ENCODE measurements around the gene SLC2A5.

The SLC2A5 gene

DNA sequence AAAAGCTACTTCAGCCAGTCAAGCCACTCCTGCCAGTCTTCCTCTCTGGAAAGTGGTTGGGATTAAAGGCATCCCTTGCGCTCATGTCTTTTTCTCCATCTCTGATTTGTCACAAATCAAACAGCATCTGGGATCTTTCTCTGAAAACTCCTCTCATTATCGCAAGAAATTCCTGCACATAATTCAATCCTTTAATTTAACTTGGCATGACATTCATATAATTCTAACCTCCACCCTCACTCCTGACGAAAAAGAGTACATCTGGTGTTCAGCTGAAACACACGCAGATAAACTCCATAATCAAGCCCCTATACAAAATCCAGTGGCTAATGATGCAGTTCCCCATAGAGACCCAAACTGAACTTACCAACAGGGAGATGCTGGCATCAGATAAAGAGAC lies 19.4 kb upstream of the SLC2A5 start:
- DNase-seq = no peak

DNA sequence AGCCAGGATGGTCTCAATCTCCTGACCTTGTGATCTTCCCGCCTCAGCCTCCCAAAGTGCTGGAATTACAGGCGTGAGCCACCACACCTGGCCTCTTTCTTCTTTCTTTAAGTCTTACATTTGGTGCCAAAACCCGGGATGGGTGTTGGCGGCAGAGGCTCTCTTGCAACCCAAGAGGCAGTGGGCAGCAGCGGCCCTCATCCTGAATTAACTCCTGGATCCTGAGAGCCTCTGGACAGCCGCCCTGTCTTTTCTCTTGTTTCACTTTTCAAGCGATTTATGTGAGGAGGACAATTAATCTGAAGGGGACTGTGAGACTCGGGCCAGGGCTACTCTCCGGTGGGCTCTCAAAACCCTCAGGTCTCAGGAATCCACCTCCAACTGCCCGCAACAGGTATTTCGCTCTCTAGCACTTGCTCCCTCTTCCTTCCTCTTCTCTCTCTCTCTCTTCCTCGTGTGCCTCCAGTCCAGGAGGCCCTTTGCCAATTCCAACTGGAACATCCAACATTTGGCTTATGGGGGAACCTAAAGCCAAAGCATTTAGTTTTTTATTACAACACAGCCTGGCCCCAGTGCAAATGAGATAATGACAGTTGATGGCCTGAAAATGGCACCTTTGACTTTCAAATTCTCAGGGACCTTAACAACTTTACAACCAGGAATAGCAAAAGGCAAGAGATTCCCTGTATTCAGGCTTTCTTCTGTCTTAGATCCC lies 18.1 kb upstream of the SLC2A5 start:
- DNase-seq = no peak

- no peak for DNase-seq
Observed at GRCh38 chr1:9086796-9087195, 17.4 kb upstream of the SLC2A5 start.

DNA sequence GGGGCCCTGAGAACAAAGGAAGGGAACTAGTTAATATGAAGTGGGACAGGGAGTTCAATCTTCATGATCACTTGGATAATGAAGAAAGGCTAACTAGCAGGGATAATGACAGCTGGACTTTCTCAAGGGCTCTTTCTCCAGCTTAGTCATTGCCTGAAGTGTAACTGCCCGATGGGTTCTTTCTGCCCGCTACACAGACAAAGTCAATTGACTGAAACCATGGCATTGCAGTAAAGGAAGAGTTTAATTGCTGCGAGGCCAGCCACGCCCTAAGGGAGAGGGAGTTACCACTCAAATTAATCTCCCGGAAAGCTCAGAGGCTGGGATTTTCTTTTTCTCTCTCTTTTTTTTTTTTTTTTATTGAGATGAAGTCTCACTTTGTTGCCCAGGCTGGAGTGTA lies 16.6 kb upstream of the SLC2A5 start:
- DNase-seq = no peak

GRCh38 chr1:9085306-9085940 lies 16.0 kb upstream of the SLC2A5 start:
- no peak for DNase-seq

DNA sequence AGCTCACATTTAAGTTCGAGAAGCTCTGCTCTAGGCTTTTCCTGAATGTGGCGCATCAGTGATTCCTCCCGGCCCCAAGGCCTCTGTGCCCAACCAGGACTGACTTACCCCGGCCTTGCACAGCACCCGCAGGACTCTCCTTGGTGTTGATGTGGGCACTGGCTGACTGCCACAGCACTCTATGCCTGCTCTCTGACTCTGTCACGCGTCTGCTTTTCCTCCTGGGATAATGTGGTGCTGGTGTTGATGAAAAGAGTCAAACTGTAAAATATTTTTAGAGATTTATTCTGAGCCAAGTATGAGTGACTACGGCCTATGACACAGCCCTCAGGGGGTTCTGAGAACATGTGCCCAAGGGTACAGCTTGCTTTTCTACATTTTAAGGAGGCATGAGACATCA lies 15.5 kb upstream of the SLC2A5 start:
- no peak for DNase-seq

- DNase-seq = no peak
Observed at GRCh38 chr1:9081473-9081872, 12.0 kb upstream of the SLC2A5 start.

- no peak for DNase-seq
Observed at GRCh38 chr1:9080705-9081291, 11.4 kb upstream of the SLC2A5 start.

DNA sequence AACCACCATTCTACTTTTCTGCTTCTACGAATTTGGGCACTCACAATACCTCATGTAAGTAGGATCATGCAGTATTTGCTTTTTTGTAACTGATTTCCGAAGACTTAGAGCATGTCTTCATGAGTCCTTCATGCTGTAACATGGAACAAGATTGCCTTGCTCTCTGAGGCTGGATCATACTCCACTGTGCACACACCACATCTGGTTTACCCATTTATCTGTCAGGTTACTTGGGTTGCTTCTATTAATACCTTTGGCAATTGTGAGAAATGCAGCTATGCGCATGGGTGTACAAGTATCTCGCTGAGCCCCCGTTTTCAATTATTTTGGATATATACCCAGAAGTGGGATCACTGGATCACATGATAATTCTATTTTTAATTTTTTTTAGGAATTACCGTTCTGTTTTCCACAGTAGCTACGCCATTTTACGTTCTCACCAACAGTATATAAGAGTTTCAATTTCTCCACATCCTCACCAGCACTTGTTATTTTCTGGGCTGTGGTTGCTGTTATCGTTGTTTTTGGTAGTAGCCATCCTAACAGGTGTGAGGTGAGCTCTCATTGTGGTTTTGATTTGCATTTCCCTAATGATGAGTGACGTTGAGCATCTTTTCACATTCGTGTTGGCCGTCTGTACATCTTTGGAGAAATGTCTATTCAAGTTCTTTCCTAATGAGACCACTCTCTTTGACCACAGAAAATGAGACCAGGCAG lies 10.7 kb upstream of the SLC2A5 start:
- no peak for DNase-seq

DNA sequence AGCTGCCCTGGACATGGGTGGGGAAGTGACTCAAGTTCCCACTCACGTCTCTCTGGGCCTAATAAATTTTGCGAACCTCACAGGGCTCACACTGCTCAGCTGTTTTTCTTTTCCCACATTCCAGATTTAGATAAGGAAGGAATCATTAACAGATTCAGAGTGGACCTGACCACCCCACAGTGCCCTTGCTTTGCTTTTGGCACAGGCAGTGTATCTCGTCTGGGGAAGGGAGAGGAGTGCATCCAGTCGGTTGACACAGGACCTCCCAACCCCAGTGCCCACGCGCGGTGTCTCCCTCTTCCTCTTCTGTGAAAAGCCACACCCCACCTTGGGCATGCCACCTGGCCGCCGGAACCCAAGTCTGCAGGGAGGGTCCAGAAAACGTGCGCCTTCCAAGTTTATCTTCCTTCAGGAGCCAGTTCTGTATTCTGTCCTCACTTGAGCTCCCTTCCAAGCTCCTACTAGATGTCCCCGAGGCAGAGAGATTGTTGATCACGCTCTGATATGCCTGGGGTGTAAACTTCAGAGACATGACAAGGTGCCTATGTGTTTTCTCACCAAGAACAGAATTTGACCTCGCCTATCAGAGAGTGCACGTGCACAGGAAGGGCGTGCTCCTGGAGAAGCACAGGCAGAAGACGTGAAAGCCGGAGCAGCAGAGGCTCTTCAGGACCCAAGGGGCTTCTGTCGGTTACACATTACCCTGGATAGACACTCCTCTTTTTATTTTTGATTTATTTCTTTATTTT lies 9.5 kb upstream of the SLC2A5 start:
- DNase-seq = no peak

- no peak for DNase-seq
Observed at GRCh38 chr1:9078015-9078751, 8.7 kb upstream of the SLC2A5 start.

DNA sequence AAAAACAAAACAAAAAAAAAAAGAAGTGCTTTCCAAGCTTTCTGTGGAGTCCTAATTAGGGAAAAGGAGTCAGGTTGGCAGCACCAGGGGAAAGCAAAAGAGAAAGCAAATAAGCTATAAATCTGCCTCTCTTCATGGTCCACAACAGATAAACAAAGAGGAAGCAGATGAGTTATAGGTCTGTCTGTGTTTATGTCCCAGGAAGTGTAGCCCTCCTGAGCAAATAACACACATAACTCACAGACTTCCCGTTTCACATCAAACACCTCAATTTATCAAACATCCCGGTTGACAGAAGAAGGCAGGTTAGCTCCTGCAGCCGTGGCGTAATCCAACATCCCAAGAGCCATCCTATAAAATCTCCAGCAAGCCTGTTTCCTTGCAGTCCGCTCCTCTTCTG lies 5.6 kb upstream of the SLC2A5 start:
- DNase-seq = no peak

DNA sequence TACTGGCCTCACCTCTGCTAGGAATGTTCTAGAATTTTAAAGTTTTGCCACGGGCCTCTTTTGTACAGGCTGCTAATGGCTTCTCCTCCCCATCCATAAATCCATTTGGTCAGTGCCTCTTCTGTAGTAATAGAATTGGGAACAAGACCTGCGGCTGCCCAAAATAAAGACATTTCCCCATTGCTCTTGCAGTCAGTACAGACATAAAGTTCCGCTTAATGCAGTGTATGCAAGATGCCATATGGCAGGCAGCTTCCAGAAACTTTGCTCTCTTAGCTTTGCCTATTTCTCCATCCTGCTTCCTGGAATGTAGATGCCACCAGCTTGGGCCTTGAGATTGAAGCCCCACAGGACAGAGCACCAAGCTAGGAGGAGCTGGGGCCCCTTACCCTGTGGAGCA lies 3.7 kb upstream of the SLC2A5 start:
- DNase-seq = no peak

- DNase-seq = no peak
Observed at GRCh38 chr1:9071554-9072235, 2.3 kb upstream of the SLC2A5 start.

GRCh38 chr1:9070486-9070885 lies 1.1 kb upstream of the SLC2A5 start:
- DNase-seq = no peak

DNA sequence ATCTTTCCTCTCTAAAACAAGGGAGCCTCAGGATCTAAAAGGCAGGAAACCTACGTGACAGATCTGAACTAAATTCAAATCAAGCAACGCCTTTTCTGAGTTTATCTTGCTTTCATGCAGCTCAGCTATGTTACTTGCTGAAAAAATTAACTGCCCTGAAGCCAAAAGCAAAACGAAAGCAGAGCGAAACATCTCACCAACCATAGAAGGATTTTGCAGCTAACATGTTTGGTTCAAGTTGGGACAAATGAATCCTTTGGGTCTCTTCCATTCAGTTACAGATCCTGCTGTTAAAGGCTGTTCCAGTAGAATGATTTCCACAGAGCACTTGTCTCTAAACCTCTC lies 482 bp downstream of the SLC2A5 start:
- DNase-seq = no peak

DNA sequence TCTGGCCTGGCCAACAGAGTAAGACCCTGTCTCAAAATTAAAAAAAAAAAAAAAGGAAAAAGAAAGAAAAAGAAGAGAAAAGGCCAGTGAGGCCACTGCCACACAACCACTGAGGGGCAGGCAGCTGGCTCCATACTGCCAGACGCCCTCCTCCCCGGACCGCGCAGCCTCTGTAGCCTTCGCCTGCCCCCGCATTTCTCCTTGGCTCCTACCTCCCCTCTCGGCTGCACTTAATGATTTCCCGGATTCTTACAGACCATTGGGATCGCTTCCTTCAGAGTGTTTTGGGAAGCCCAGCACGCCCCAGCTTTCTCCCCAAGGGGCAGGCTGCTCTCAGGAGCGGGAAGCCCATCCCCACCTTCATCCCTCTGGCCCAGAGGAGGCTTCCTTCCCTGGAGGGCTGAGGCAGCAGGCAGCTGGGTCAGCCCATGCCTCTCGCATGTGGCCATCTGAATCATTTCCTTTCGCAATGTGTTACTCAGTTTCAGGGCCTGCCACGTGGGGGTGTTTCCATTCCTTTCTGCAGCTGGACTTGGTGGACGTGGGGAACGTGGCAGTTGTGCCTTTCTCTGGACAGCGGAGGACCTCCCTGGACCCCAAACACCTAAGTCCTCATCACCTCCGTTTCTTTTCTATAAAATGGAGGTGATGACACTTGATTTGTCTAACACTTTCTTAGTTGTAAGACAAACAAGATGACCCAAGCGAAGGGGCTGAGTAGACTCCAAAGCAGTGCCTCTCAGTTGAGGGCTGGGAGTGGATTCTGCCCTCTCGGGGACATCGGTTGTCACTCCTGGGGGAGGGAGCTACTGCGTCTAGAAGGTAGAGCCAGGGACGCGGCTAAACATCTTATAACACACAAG lies 2.3 kb downstream of the SLC2A5 start:
- no peak for DNase-seq

DNA sequence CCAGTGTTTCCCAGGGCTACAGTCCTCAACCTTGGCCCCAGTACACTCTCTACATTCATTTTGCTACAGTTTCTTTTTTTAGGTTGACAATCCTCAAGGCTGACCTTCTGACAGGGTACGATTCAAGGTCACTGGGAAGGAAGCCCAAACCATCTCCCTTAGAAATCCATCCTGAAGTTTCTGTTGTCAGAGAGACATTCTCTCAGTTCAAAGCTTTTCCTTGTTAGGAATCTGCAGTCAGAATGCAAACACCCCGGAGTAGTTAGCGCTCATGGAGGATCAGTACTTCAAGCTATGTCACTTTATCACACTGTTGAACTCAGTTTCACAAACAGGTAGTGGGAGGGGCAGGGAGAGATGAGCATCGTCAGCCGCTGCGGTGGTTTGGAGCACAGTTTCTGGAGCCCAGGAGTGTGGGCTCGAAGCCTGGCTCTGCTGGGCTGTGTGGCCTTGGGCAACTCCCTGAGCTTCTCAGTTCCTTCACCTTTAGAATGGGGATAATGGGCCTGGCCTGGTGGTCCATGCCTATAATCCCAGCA lies 4.2 kb downstream of the SLC2A5 start:
- no peak for DNase-seq

GRCh38 chr1:9062846-9063245 lies 6.6 kb downstream of the SLC2A5 start:
- DNase-seq = no peak

GRCh38 chr1:9062021-9062471 lies 7.4 kb downstream of the SLC2A5 start:
- DNase-seq = no peak
